Body of pancreas (tissue), 4 donors: ENCODE measurements around the gene KIF6.
A peak's percentile ranks its signal among the peaks of the same experiment; 100 is the strongest.

Source experiments
- POLR2A ChIP-seq, 3 donors: fragments of 450-650 bp; IDR thresholded peaks; one replicate each; pipeline ENCODE4 v1.6.1; 2016; ENCODE audit warnings: antibody characterized with exemption in 3 of 3, mild to moderate bottlenecking in 2 of 3
- TF ChIP-seq, protein P1 (sequence below), 7 experiments: fragments of 450-650 bp in 4 of 7; fragments of 200-600 bp in 3 of 7; sonication (generic) in 3 of 7; IDR thresholded peaks; one replicate each; pipeline ENCODE4 v1.5.1; 2016 to 2019; ENCODE audit warnings: antibody characterized with exemption in 7 of 7

DNA sequence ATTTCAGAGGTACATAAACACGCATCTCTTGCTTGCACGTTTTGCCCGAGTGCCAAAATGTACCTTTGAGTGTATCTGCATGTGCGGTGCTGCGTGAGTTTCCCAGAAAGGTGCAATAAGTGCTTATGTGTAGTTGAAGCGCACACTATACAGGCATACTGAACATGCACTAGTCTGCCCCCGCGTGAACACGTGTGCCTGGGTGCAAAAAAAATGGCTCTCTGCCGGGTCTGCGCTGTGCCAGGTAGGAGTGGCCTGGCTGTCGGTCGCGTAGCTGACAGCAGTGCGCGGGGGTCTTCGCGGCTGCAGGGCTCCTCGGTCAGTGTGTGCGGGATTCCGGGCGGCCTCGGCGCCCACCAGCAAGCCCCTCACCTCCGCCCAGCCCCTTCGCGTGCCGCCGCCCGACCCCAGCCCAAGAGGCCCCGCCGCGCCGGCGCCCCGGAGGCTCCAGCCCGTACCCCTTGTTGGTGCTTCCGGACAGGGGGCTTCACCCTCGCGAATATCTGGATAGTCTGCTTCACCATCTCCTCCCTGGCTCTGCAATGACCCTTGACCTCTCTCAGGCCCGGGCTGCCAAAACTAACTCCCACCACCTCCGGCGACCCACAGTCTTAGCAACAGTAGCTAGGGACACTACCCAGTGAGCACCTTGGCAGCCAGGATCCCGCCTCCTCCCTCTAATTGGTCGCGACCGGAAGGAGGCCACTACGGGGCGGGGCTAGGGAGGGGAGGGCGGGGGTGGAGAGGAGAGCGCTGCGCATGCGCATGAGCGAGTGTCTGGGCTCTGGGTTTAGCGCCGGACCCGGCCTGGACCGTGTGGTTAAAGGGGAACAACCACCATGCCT is at the start of gene KIF6:
- TF ChIP-seq, protein P1, sequence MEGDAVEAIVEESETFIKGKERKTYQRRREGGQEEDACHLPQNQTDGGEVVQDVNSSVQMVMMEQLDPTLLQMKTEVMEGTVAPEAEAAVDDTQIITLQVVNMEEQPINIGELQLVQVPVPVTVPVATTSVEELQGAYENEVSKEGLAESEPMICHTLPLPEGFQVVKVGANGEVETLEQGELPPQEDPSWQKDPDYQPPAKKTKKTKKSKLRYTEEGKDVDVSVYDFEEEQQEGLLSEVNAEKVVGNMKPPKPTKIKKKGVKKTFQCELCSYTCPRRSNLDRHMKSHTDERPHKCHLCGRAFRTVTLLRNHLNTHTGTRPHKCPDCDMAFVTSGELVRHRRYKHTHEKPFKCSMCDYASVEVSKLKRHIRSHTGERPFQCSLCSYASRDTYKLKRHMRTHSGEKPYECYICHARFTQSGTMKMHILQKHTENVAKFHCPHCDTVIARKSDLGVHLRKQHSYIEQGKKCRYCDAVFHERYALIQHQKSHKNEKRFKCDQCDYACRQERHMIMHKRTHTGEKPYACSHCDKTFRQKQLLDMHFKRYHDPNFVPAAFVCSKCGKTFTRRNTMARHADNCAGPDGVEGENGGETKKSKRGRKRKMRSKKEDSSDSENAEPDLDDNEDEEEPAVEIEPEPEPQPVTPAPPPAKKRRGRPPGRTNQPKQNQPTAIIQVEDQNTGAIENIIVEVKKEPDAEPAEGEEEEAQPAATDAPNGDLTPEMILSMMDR (IDR thresholded peaks at IDR 0.05), result no peak
- peak in 1 of 3 donors; percentile 26 for TF ChIP-seq POLR2A (IDR thresholded peaks at IDR 0.05)
